ENCODE measurements around the gene SHLD1. TPM values are rescaled to one million over a fixed set of nuclear protein-coding genes. Genes with fewer than 3 reads are reported as not detected.

Gene SHLD1
- total and polyA plus RNA-seq, 2 experiments from 2014 or later: 8.3 to 9.1 TPM

- Histone ChIP-seq H3K36me3 (replicated peaks; ENCODE audit: insufficient read depth, low read depth) (no peaks in the 10 kb centered on the region), H3K27ac (no peak overlapping the region), H3K4me3 (no peak overlapping the region), H4K20me1 (ENCODE audit: insufficient read depth, poor library complexity, severe bottlenecking) (no peaks in the 10 kb centered on the region), H2AFZ (no peak overlapping the region), H3K4me1 (ENCODE audit: insufficient read depth) (no peaks in the 10 kb centered on the region), H3K9me3 (ENCODE audit: low read depth) (no peaks in the 10 kb centered on the region), H3K27me3 (no peaks in the 10 kb centered on the region), H3K4me2 (no peak overlapping the region), H3K79me2 (no peaks in the 10 kb centered on the region), H3K9me2 (replicated peaks; ENCODE audit: insufficient read depth) (no peaks in the 10 kb centered on the region)
- TF ChIP-seq CTCF (IDR thresholded peaks at IDR 0.05; ENCODE audit: poor library complexity) (no peak), EZH2 (IDR thresholded peaks at IDR 0.05; ENCODE audit: borderline replicate concordance) (no peak), EZH2phosphoT487 (IDR thresholded peaks at IDR 0.05; ENCODE audit: low read depth, severe bottlenecking, unreplicated experiment) (no peak)
- 80% methylated on average over 10 of the region's 10 CpGs for WGBS (ENCODE audit: low lambda C conversion rate, missing lambda C conversion rate)
- DNase-seq (ENCODE audit: low spot score): no peak
Observed at GRCh38 chr20:5890773-5891441, 140.7 kb downstream of the SHLD1 start.

- no peak for DNase-seq (ENCODE audit: low spot score)
- Histone ChIP-seq H4K20me1 (ENCODE audit: insufficient read depth, poor library complexity, severe bottlenecking) (no peaks in the 10 kb centered on the region), H3K4me1 (ENCODE audit: insufficient read depth) (no peaks in the 10 kb centered on the region), H3K27ac (no peak overlapping the region), H3K27me3 (no peaks in the 10 kb centered on the region), H3K4me2 (no peak overlapping the region), H3K36me3 (replicated peaks; ENCODE audit: insufficient read depth, low read depth) (no peaks in the 10 kb centered on the region), H3K79me2 (no peaks in the 10 kb centered on the region), H2AFZ (no peak overlapping the region), H3K9me2 (replicated peaks; ENCODE audit: insufficient read depth) (no peaks in the 10 kb centered on the region), H3K9me3 (ENCODE audit: low read depth) (no peaks in the 10 kb centered on the region), H3K4me3 (no peak overlapping the region)
- no peak for TF ChIP-seq EZH2 (IDR thresholded peaks at IDR 0.05; ENCODE audit: borderline replicate concordance)
- TF ChIP-seq CTCF (IDR thresholded peaks at IDR 0.05; ENCODE audit: poor library complexity): no peak
- TF ChIP-seq EZH2phosphoT487 (IDR thresholded peaks at IDR 0.05; ENCODE audit: low read depth, severe bottlenecking, unreplicated experiment): no peak
- 62% methylated on average over 3 of the region's 3 CpGs for WGBS (ENCODE audit: low lambda C conversion rate, missing lambda C conversion rate)
Observed at GRCh38 chr20:5893052-5893451, 142.9 kb downstream of the SHLD1 start.

- H3K4me2 ChIP-seq: no peak overlapping the region
- no peaks in the 10 kb centered on the region for H4K20me1 ChIP-seq (ENCODE audit: insufficient read depth, poor library complexity, severe bottlenecking)
- no peaks in the 10 kb centered on the region for H3K9me2 ChIP-seq (replicated peaks; ENCODE audit: insufficient read depth)
- no peaks in the 10 kb centered on the region for H3K4me1 ChIP-seq (ENCODE audit: insufficient read depth)
- H3K36me3 ChIP-seq (replicated peaks; ENCODE audit: insufficient read depth, low read depth): no peaks in the 10 kb centered on the region
- DNase-seq (ENCODE audit: low spot score): no peak
- TF ChIP-seq EZH2 (IDR thresholded peaks at IDR 0.05; ENCODE audit: borderline replicate concordance) (no peak), CTCF (IDR thresholded peaks at IDR 0.05; ENCODE audit: poor library complexity) (no peak), EZH2phosphoT487 (IDR thresholded peaks at IDR 0.05; ENCODE audit: low read depth, severe bottlenecking, unreplicated experiment) (no peak)
- no peak overlapping the region for H3K4me3 ChIP-seq
- no peaks in the 10 kb centered on the region for H3K27me3 ChIP-seq
- no peaks in the 10 kb centered on the region for H3K79me2 ChIP-seq
- no peak overlapping the region for H2AFZ ChIP-seq
- no peak overlapping the region for H3K27ac ChIP-seq
- H3K9me3 ChIP-seq (ENCODE audit: low read depth): no peaks in the 10 kb centered on the region
- WGBS (ENCODE audit: low lambda C conversion rate, missing lambda C conversion rate): 77% methylated on average over 2 of the region's 2 CpGs
Observed at GRCh38 chr20:5893621-5894020, 143.4 kb downstream of the SHLD1 start.
